ENCODE data around the gene PRKG1.
"Not testable (repeated sequence)": the region's sequence is repeated elsewhere in the genome, so short reads cannot be mapped to it uniquely, and the experiment has no call there.

PRKG1 gene

GRCh38 chr10:51986516-51986915 lies 912.2 kb downstream of the PRKG1 start:
- no peak for DNase-seq

- no peak for DNase-seq
Measured at GRCh38 chr10:51993475-51993874, 919.2 kb downstream of the PRKG1 start.

GRCh38 chr10:51999096-51999495 lies 924.8 kb downstream of the PRKG1 start:
- no peak for DNase-seq

GRCh38 chr10:52004342-52004949 lies 930.2 kb downstream of the PRKG1 start:
- no peak for DNase-seq

- DNase-seq, result no peak
Measured at GRCh38 chr10:52007091-52007490, 932.8 kb downstream of the PRKG1 start.

GRCh38 chr10:52011118-52011517 lies 936.8 kb downstream of the PRKG1 start:
- no peak for DNase-seq

GRCh38 chr10:52019077-52019555 lies 944.8 kb downstream of the PRKG1 start:
- DNase-seq, result no peak

- no peak for DNase-seq
Measured at GRCh38 chr10:52019656-52020055, 945.4 kb downstream of the PRKG1 start.

GRCh38 chr10:52020173-52020572 lies 945.9 kb downstream of the PRKG1 start:
- no peak for DNase-seq

GRCh38 chr10:52020702-52021101 lies 946.4 kb downstream of the PRKG1 start:
- DNase-seq, result no peak

- no peak for DNase-seq
Measured at GRCh38 chr10:52027055-52027705, 952.9 kb downstream of the PRKG1 start.

- no peak for DNase-seq
Measured at GRCh38 chr10:52028523-52028858, 954.2 kb downstream of the PRKG1 start.

- no peak for DNase-seq
Measured at GRCh38 chr10:52029628-52030027, 955.3 kb downstream of the PRKG1 start.

- no peak for DNase-seq
Measured at GRCh38 chr10:52030051-52030790, 955.9 kb downstream of the PRKG1 start.

- no peak for DNase-seq
Measured at GRCh38 chr10:52030975-52031374, 956.7 kb downstream of the PRKG1 start.

GRCh38 chr10:52031771-52032170 lies 957.5 kb downstream of the PRKG1 start:
- no peak for DNase-seq

GRCh38 chr10:52032681-52033629 lies 958.7 kb downstream of the PRKG1 start:
- no peak for DNase-seq

GRCh38 chr10:52039002-52039793 lies 964.9 kb downstream of the PRKG1 start:
- not testable (repeated sequence) for DNase-seq

- DNase-seq, result no peak
Measured at GRCh38 chr10:52040486-52040885, 966.2 kb downstream of the PRKG1 start.

- no peak for DNase-seq
Measured at GRCh38 chr10:52043811-52044210, 969.5 kb downstream of the PRKG1 start.

GRCh38 chr10:52048051-52048450 lies 973.8 kb downstream of the PRKG1 start:
- DNase-seq, result no peak

GRCh38 chr10:52050429-52051047 lies 976.3 kb downstream of the PRKG1 start:
- no peak for DNase-seq
